Dermis lymphatic vessel endothelial cell (primary cell): ENCODE results near the gene MAVS. TPM values are rescaled to one million over a fixed set of nuclear protein-coding genes. Genes with fewer than 3 reads are reported as not detected.

Source experiments
- total RNA-seq: library from RNA; depleted of rRNA; stranded (reverse); fragments of >200 nt; gene quantifications from 2 replicates; pipeline ENCODE4 v1.2.1, GENCODE V29; 2014

Gene MAVS
- 15.2 and 15.5 TPM in 2 replicates for total RNA-seq

DNA sequence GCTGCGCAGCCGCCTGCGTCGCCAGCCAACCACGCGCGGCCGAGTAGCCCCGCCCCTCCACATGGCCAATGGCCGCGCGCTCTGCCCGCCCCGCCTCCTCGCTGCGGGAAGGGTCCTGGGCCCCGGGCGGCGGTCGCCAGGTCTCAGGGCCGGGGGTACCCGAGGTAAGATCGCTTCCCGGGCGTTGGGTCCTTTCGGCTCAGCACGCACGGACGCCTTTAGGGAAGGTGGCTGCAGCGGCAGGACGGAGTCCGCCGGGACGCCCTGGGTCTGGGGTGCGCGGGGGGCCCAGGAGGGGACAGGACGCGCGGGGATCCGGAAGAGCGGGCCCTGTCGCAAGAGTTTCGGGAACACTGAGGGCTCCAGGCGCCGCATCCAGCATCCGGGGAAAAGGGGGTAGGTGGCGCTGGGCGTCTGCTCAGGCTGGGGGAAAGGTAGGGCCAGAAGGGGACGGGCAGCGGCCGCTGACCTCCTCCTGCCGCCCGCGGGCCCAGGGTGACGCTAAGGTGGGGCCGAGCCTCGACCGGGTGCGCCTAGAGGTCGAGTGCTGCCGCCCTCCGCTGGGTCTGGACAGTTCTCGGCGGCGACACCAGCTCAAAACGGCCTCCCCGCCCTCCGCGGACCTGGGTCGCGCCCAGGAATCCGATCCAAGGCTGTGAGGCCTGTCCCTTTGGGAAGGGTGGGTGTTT, at the start of gene MAVS:
TSS of gene MAVS (plus strand) at position 95 of the 689 bp plus-strand sequence. CDS start 7,791 bp downstream, outside the sequence.

DNA sequence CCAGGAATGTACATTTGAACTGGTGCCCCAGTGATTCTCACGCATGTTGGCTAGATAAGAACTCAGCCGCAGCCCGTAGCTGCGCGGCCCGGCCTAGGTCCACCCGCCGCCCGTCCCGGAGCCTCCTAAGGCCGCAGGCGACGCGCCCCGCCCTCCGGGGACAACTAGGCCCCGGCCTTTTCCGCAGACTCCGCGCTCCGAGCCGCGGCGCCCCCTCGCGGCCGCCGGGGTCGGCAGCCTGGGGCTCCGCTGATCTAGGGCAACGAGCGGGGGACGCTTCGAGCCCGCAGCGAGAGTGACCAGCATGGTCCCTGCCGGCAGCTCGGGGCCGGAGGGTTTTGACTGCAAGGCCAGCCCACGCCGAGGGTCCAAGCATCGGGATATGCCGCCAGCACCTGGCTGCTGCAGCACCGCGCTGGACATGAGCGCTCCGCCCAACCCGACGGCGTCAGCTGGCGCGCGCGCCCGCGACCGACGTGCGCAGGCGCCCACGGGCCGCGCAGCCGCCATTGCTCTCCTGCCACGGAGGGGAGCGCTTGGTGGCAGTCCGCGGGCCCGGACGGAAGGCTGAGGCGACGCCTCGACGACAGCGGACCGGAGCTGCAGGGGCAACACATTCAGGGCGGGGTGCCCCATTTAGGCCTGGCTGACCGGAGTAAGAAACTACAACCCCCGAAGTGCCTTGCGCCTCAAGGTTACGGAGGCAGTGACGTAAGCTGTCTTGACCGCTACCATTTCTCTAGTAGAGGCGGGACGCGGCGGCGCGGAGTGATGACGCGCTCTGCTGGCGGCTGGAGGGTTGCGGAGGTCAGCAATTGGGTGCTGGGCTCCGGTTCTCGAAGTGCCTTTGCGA, 26.4 kb upstream of the MAVS start, which contains the start of gene AP5S1:
TSS of gene AP5S1 (plus strand) at position 500 of the 853 bp plus-strand sequence. CDS start 1,571 bp downstream, outside the sequence.

DNA sequence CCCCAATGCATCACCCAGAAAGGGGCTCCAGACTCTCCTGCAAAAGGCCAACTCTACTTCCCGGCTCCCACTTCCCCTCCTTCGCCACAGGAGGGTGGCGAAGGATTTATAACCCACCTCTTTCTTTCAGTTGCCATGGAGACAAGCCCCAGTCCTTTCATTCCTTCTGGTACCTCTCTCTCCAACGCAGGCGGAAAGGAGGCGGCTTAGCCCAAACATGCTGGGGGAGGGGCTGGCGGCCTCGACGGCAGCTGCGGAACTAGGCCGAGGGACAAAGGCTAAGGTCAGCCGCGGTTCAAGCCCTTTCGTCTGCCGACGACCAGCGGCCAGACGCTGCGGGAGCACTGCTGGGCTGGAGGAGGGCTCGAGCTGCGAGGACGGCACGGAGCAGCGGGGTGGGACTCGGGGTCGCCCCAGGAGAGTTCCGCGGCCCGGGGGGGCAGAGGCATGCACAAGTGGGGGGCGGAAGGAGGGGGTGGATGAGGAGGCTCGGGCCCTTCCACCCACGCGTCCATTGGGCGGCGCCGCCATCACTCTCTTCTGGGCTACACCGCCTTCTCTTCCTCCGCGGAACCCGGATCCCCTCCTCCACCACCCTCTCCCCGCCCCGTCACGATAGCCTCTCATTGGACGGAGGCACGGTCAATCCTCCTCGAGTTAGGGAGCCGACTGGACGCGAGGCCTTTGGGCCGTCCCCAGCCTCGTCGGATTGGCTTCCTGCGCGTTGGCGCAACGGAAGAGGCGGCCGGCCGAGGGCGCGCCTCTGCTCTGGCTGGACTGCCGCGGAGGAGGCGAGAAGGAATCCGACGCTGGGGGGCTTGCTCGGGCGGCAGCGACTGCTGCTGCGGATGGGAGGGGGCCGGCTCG, 42.2 kb downstream of the MAVS start, which contains the start of gene PANK2:
TSS of gene PANK2 (plus strand) at position 766 of the 867 bp plus-strand sequence.

Other genes with a start within 250 kb of the MAVS start
- not detected in 2 replicates for gene GFRA4, start 183.4 kb upstream of the MAVS start, total RNA-seq
- gene ADAM33, start 164.8 kb upstream of the MAVS start, total RNA-seq, result 0.09 and 0.11 TPM in 2 replicates
- gene SIGLEC1, start 134.2 kb upstream of the MAVS start, total RNA-seq, result not detected in 2 replicates
- gene HSPA12B, start 114.1 kb upstream of the MAVS start, total RNA-seq, result 5.9 and 14.2 TPM in 2 replicates
- 12.1 and 12.5 TPM in 2 replicates for gene ADISSP, start 79.1 kb upstream of the MAVS start, total RNA-seq
- under 0.01 TPM in 1 of 2 replicates, not detected in the other for gene SPEF1, start 65.4 kb upstream of the MAVS start, total RNA-seq
- gene CENPB, start 60.1 kb upstream of the MAVS start, total RNA-seq, result 72.8 and 82.2 TPM in 2 replicates
- gene CDC25B, start 50.5 kb upstream of the MAVS start, total RNA-seq, result 18.0 and 24.2 TPM in 2 replicates
- gene AP5S1, start 26.3 kb upstream of the MAVS start, total RNA-seq, result 15.8 and 19.8 TPM in 2 replicates
- gene PANK2, start 42.6 kb downstream of the MAVS start, total RNA-seq, result 36.0 and 37.3 TPM in 2 replicates
- gene RNF24, start 168.7 kb downstream of the MAVS start, total RNA-seq, result 2.7 and 3.6 TPM in 2 replicates